Tibial artery (tissue), 4 donors: ENCODE results near the gene DNAI7.

ENCODE experiments used
- DNase-seq, 2 donors: peaks; one replicate each; pipeline ENCODE4 v3.0.0-alpha.2; 2019
- H3K27ac ChIP-seq, 2 donors: fragments of 200-600 bp; sonication (generic) in 1 of 2; 1 replicate in 1 of 2; 2 replicates in 1 of 2; pipeline ENCODE4 v1.5.1; 2018 to 2019; ENCODE audit warnings: mild to moderate bottlenecking in 1 of 2
- H3K27me3 ChIP-seq, 2 donors: fragments of 200-600 bp; sonication (generic) in 1 of 2; one replicate each; pipeline versions ENCODE4 v1.5.1 to v1.6.0; 2016 to 2019
- H3K36me3 ChIP-seq, 3 donors: fragments of 200-600 bp; sonication (generic) in 2 of 3; one replicate each; pipeline ENCODE4 v1.5.1; 2016 to 2019; ENCODE audit warnings: mild to moderate bottlenecking in 2 of 3
- H3K4me1 ChIP-seq, 4 donors: fragments of 200-600 bp; sonication (generic) in 2 of 4; 1 replicate in 3 of 4; 2 replicates in 1 of 4; pipeline ENCODE4 v1.5.1; 2016 to 2019
- H3K4me3 ChIP-seq, 2 donors: fragments of 200-600 bp; sonication (generic) in 1 of 2; 1 replicate in 1 of 2; 2 replicates in 1 of 2; pipeline ENCODE4 v1.5.1; 2018 to 2019; ENCODE audit warnings: mild to moderate bottlenecking in 2 of 2
- H3K9me3 ChIP-seq, 3 donors: fragments of 200-600 bp; sonication (generic) in 1 of 3; one replicate each; pipeline ENCODE4 v1.5.1; 2016 to 2019
- intact Hi-C: fragments of 100-400 bp; cut with DNase I; formaldehyde crosslinking; loops from one replicate; pipeline ENCODE4 v1.15.0; 2023; ENCODE audit warnings: low total_unique reads
- TF ChIP-seq, protein P1 (sequence below), 2 experiments: fragments of 200-600 bp in 1 of 2; fragments of 450-650 bp in 1 of 2; IDR thresholded peaks; one replicate each; pipeline ENCODE4 v1.5.1; 2017 to 2019; ENCODE audit warnings: antibody characterized with exemption in 2 of 2, mild to moderate bottlenecking in 1 of 2, moderate library complexity in 1 of 2

DNAI7 gene

GRCh38 chr12:25072906-25073650 lies 121.9 kb downstream of the DNAI7 start:
- Histone ChIP-seq H3K27me3 (no peaks in the 10 kb centered on the region), H3K4me1 (no peaks in the 10 kb centered on the region), H3K4me3 (no peak overlapping the region), H3K36me3 (no peaks in the 10 kb centered on the region), H3K9me3 (no peaks in the 10 kb centered on the region), H3K27ac (no peak overlapping the region)
- TF ChIP-seq, protein P1, sequence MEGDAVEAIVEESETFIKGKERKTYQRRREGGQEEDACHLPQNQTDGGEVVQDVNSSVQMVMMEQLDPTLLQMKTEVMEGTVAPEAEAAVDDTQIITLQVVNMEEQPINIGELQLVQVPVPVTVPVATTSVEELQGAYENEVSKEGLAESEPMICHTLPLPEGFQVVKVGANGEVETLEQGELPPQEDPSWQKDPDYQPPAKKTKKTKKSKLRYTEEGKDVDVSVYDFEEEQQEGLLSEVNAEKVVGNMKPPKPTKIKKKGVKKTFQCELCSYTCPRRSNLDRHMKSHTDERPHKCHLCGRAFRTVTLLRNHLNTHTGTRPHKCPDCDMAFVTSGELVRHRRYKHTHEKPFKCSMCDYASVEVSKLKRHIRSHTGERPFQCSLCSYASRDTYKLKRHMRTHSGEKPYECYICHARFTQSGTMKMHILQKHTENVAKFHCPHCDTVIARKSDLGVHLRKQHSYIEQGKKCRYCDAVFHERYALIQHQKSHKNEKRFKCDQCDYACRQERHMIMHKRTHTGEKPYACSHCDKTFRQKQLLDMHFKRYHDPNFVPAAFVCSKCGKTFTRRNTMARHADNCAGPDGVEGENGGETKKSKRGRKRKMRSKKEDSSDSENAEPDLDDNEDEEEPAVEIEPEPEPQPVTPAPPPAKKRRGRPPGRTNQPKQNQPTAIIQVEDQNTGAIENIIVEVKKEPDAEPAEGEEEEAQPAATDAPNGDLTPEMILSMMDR (IDR thresholded peaks at IDR 0.05), result no peak
- DNase-seq, result no peak
- intact Hi-C loops, result no loop called here

- no peak for DNase-seq
- H3K27ac ChIP-seq, result no peak overlapping the region
- H3K27me3 ChIP-seq, result no peaks in the 10 kb centered on the region
- H3K36me3 ChIP-seq, result no peaks in the 10 kb centered on the region
- intact Hi-C loops, result no loop called here
- no peaks in the 10 kb centered on the region for H3K9me3 ChIP-seq
- no peak overlapping the region for H3K4me3 ChIP-seq
- H3K4me1 ChIP-seq, result no peaks in the 10 kb centered on the region
- TF ChIP-seq, protein P1 (IDR thresholded peaks at IDR 0.05), result no peak
Observed at GRCh38 chr12:25071366-25071765, 123.6 kb downstream of the DNAI7 start.

- H3K36me3 ChIP-seq, result no peaks in the 10 kb centered on the region
- H3K27me3 ChIP-seq, result no peaks in the 10 kb centered on the region
- DNase-seq, result no peak
- no peak overlapping the region for H3K27ac ChIP-seq
- no peak overlapping the region for H3K4me3 ChIP-seq
- H3K4me1 ChIP-seq, result no peaks in the 10 kb centered on the region
- TF ChIP-seq, protein P1 (IDR thresholded peaks at IDR 0.05), result no peak
- intact Hi-C loops, result no loop called here
- no peaks in the 10 kb centered on the region for H3K9me3 ChIP-seq
Observed at GRCh38 chr12:25069224-25069623, 125.7 kb downstream of the DNAI7 start.

DNA sequence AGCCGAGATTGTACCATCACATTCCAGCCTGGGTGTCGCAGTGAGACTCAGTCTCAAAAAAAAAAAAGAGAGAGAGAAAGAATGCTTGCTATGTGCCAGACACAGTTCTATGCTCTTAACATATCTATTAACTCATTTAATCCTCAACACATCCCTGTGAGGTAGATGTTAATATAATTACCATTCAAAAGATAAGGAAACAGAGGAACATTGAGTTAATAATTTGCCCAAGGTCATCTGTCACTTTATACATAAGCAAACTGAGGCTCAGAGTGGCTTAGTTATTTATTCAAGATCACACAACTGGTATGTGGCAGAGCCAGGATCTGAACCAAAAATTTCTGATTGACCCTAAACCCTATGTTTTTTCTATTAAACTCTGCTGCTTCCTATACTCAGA lies 129.9 kb downstream of the DNAI7 start:
- H3K27ac ChIP-seq, result no peak overlapping the region
- TF ChIP-seq, protein P1 (IDR thresholded peaks at IDR 0.05), result no peak
- H3K4me1 ChIP-seq, result no peaks in the 10 kb centered on the region
- H3K9me3 ChIP-seq, result no peaks in the 10 kb centered on the region
- no peaks in the 10 kb centered on the region for H3K36me3 ChIP-seq
- no peak overlapping the region for H3K4me3 ChIP-seq
- no peaks in the 10 kb centered on the region for H3K27me3 ChIP-seq
- intact Hi-C loops, result no loop called here
- DNase-seq, result no peak

- H3K27ac ChIP-seq, result no peak overlapping the region
- intact Hi-C loops, result no loop called here
Observed at GRCh38 chr12:25063873-25064628, 130.9 kb downstream of the DNAI7 start.

More at GRCh38 chr12:25063873-25064628, 130.9 kb downstream of the DNAI7 start:
- no peak for DNase-seq
- Histone ChIP-seq H3K4me1 (no peaks in the 10 kb centered on the region), H3K9me3 (no peaks in the 10 kb centered on the region), H3K4me3 (no peak overlapping the region), H3K36me3 (no peaks in the 10 kb centered on the region), H3K27me3 (no peaks in the 10 kb centered on the region)
- TF ChIP-seq, protein P1 (IDR thresholded peaks at IDR 0.05), result no peak
